T47D (cell line): ENCODE measurements around the gene PEAR1.

Experiments
- DNase-seq, 2 experiments: peaks; one replicate each; pipeline versions ENCODE4 v3.0.0 to v3.0.0-alpha.2; 2011 to 2012; ENCODE audit warnings: low read depth in 1 of 2, low spot score in 1 of 2
- JUND ChIP-seq: IDR thresholded peaks from 2 replicates; pipeline ENCODE4 v1.6.1; 2012; ENCODE audit warnings: low read depth
- in situ Hi-C: cut with HindIII; loops from 2 replicates; pipeline ENCODE4 v1.10.0; 2016; ENCODE audit warnings: low sequenced_read_pairs, low pct_unique_long_range_greater_than_20kb

Gene PEAR1

GRCh38 chr1:156892190-156893047 lies 1.1 kb upstream of the PEAR1 start:
- peak; percentile 78 to 85 for DNase-seq
- TF ChIP-seq JUND: no peak
- in situ Hi-C loops: no loop called here

- DNase-seq: no peak
- TF ChIP-seq JUND: no peak
- in situ Hi-C loops: no loop called here
Observed at GRCh38 chr1:156894001-156894400, 483 bp downstream of the PEAR1 start.

- no peak for TF ChIP-seq JUND
- DNase-seq: no peak
- in situ Hi-C loops: no loop called here
Observed at GRCh38 chr1:156894711-156895454, 1.4 kb downstream of the PEAR1 start.

- DNase-seq: no peak
- in situ Hi-C loops: no loop called here
- TF ChIP-seq JUND: no peak
Observed at GRCh38 chr1:156895455-156895812, 1.9 kb downstream of the PEAR1 start.

- no peak for TF ChIP-seq JUND
- no peak for DNase-seq
- in situ Hi-C loops: no loop called here
Observed at GRCh38 chr1:156895927-156896326, 2.4 kb downstream of the PEAR1 start.

- no peak for DNase-seq
- in situ Hi-C loops: no loop called here
- no peak for TF ChIP-seq JUND
Observed at GRCh38 chr1:156896490-156897033, 3.0 kb downstream of the PEAR1 start.

GRCh38 chr1:156897078-156897825 lies 3.7 kb downstream of the PEAR1 start:
- in situ Hi-C loops: no loop called here
- TF ChIP-seq JUND: no peak
- DNase-seq: no peak

GRCh38 chr1:156898161-156898566 lies 4.6 kb downstream of the PEAR1 start:
- no peak for TF ChIP-seq JUND
- in situ Hi-C loops: no loop called here
- no peak for DNase-seq

- in situ Hi-C loops: no loop called here
- no peak for TF ChIP-seq JUND
- no peak for DNase-seq
Observed at GRCh38 chr1:156898971-156899664, 5.6 kb downstream of the PEAR1 start.

- no peak for TF ChIP-seq JUND
- DNase-seq: no peak
- in situ Hi-C loops: no loop called here
Observed at GRCh38 chr1:156899956-156900718, 6.6 kb downstream of the PEAR1 start.

GRCh38 chr1:156900896-156901589 lies 7.5 kb downstream of the PEAR1 start:
- no peak for DNase-seq
- TF ChIP-seq JUND: no peak
- in situ Hi-C loops: no loop called here
